Activated naive CD4-positive, alpha-beta T cell treated with anti-CD3 and anti-CD28 coated beads, Interleukin-2, amount 10 ng/mL, durations not matched to agents 7 days and 5 days (primary cell): ENCODE results near the gene TSPEAR.
"Not testable (repeated sequence)": the region's sequence is repeated elsewhere in the genome, so short reads cannot be mapped to it uniquely, and the experiment has no call there.

ENCODE experiments used
- CTCF ChIA-PET: fragments of 350-600 bp; sonication (Branson Sonifier 250); formaldehyde crosslinking; loops from one replicate; lab custom pipeline; 2021; ENCODE audit warnings: antibody characterized with exemption; lab: Charles Lee
- DNase-seq: peaks from one replicate; pipeline ENCODE4 v3.0.0-alpha.2; 2020
- H3K27ac Mint-ChIP-seq: one replicate; pipeline ENCODE4 v1.8.0; 2021; ENCODE audit warnings: mild to moderate bottlenecking, moderate library complexity, mixed read lengths
- H3K27me3 Mint-ChIP-seq: one replicate; pipeline ENCODE4 v1.8.0; 2021; ENCODE audit warnings: mild to moderate bottlenecking, mixed read lengths
- H3K36me3 Mint-ChIP-seq: one replicate; pipeline ENCODE4 v1.8.0; 2021; ENCODE audit warnings: mixed read lengths
- H3K4me1 Mint-ChIP-seq: one replicate; pipeline ENCODE4 v1.8.0; 2021; ENCODE audit warnings: mixed read lengths
- H3K4me3 Mint-ChIP-seq: one replicate; pipeline ENCODE4 v1.8.0; 2021; ENCODE audit warnings: mild to moderate bottlenecking, moderate library complexity, mixed read lengths
- H3K9me3 Mint-ChIP-seq: one replicate; pipeline ENCODE4 v1.8.0; 2021; ENCODE audit warnings: mixed read lengths

Gene TSPEAR

GRCh38 chr21:44574457-44575306 is 136.7 kb downstream of the TSPEAR start:
- Mint-ChIP-seq H3K27me3 (peaks cover 37% of the 10 kb centered on the region), H3K27ac (no peak overlapping the region), H3K4me1 (no peaks in the 10 kb centered on the region), H3K4me3 (no peak overlapping the region), H3K36me3 (peaks cover 9% of the 10 kb centered on the region), H3K9me3 (peaks cover 24% of the 10 kb centered on the region)
- CTCF ChIA-PET: interaction anchor here (0.7 to 1.0 kb wide), 3 partner anchors 38 to 157 kb away, joined by 3 read pairs; no protein-coding TSS in a partner anchor
- DNase-seq: no peak

- Mint-ChIP-seq H3K27me3 (peaks cover 34% of the 10 kb centered on the region), H3K9me3 (peaks cover 23% of the 10 kb centered on the region)
- not testable (repeated sequence) for H3K4me3 Mint-ChIP-seq, H3K27ac Mint-ChIP-seq, H3K4me1 Mint-ChIP-seq, H3K36me3 Mint-ChIP-seq, DNase-seq
- CTCF ChIA-PET: interaction anchor here (0.7 to 1.0 kb wide), 2 partner anchors 38 to 158 kb away, joined by 3 read pairs; no protein-coding TSS in a partner anchor
These were observed 137.5 kb downstream of the TSPEAR start, which contains the start of gene KRTAP10-4 for GRCh38 chr21:44573630-44574456. Gene KRTAP10-4 (plus strand): TSS chr21:44573729. CDS start chr21:44573759, 30 bp downstream.

DNA sequence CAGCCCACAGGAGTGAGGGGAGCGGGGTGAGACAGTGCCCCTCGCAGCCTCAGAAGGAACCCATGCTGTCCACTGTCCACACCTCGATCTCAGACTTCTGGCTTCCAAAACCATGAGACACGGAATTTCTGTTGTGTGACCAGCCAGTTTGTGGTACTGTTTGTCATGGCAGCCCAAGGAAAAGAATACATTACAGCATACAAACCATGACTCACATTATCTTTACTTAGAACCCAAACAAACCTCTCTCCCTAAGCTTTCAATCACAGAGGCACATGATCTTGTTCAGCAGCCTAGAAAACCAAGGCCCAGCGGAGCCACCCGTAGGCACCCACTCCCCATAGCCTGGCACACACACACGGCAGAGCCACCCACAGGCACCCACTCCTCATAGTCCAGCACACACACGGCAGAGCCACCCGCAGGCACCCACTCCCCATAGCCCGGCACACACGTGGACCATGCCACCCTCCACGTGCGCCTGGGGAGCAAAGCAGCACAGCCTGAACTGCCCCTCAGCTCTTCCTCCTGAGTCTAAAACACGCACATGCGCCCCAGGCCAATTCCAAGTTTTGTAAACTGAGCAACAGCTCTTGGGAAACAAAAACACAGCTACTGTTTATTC is 138.3 kb downstream of the TSPEAR start:
- Mint-ChIP-seq H3K4me1 (no peaks in the 10 kb centered on the region), H3K36me3 (peaks cover 8% of the 10 kb centered on the region), H3K27ac (no peak overlapping the region), H3K9me3 (peaks cover 20% of the 10 kb centered on the region), H3K4me3 (no peak overlapping the region), H3K27me3 (peaks cover 38% of the 10 kb centered on the region)
- CTCF ChIA-PET: no interaction called here
- DNase-seq: no peak

GRCh38 chr21:44571844-44572782 is 139.3 kb downstream of the TSPEAR start:
- Mint-ChIP-seq H3K27ac (no peak overlapping the region), H3K36me3 (peaks cover 3% of the 10 kb centered on the region), H3K4me1 (no peaks in the 10 kb centered on the region), H3K27me3 (peaks cover 44% of the 10 kb centered on the region), H3K4me3 (no peak overlapping the region), H3K9me3 (peaks cover 10% of the 10 kb centered on the region)
- CTCF ChIA-PET: no interaction called here
- DNase-seq: no peak

GRCh38 chr21:44571296-44571695 is 140.1 kb downstream of the TSPEAR start:
- CTCF ChIA-PET: no interaction called here
- no peak overlapping the region for H3K4me3 Mint-ChIP-seq
- peaks cover 44% of the 10 kb centered on the region for H3K27me3 Mint-ChIP-seq
- no peaks in the 10 kb centered on the region for H3K4me1 Mint-ChIP-seq
- DNase-seq: no peak
- H3K9me3 Mint-ChIP-seq: peaks cover 3% of the 10 kb centered on the region
- peaks cover 1% of the 10 kb centered on the region for H3K36me3 Mint-ChIP-seq
- H3K27ac Mint-ChIP-seq: no peak overlapping the region

GRCh38 chr21:44569861-44570517 is 141.4 kb downstream of the TSPEAR start:
- Mint-ChIP-seq H3K27me3 (peaks cover 42% of the 10 kb centered on the region), H3K27ac (no peak overlapping the region), H3K4me3 (no peak overlapping the region), H3K9me3 (no peaks in the 10 kb centered on the region), H3K36me3 (peaks cover 1% of the 10 kb centered on the region), H3K4me1 (peaks cover 6% of the 10 kb centered on the region)
- DNase-seq: no peak
- CTCF ChIA-PET: no interaction called here

DNA sequence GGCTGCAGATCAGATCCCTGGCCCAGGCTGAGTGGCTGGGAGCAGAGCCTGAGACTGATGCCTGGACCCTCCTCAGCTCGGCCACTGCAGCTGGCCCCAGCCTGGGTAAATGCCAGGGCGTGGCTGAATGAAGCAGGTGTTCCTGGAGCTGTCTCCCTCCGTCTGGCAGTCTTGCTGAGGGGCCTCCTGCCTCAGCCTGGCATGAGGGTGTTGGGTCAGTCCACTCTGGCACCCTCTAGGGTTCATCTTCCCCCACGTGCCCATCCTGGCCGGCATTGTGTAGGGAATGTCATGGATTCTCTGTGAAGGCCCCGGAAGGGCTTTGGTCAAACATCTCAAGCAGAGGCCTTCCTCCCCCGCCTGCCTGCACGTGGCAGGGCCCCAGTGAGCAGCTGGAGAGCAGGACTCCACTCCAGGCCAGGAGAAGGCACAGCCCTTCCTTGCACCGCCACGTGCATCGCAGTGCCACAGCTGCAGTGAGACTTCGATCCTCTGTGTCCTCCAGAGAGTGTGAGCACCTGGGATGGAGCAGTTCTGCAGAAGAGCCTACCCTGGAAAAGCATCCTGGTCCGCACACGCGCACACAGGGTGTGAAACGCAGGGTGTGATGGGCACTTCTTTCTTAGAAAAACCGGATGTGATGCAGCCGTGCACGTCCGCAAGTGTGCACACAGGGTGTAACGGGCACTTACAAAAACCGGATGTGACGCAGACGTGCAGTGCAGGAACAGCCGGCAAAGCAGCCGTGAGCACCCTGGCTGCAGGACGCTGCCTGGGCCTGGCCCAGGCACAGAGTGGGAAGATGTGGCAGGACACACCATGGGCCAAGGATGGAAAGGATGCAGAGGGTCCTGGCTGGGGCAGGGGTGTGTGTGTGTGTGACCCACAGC is 142.5 kb downstream of the TSPEAR start:
- Mint-ChIP-seq H3K9me3 (no peaks in the 10 kb centered on the region), H3K4me3 (no peak overlapping the region), H3K36me3 (peaks cover 1% of the 10 kb centered on the region), H3K27ac (peak overlapping the region; percentile 58), H3K4me1 (peaks cover 14% of the 10 kb centered on the region), H3K27me3 (peaks cover 31% of the 10 kb centered on the region)
- CTCF ChIA-PET: no interaction called here
- no peak for DNase-seq

DNA sequence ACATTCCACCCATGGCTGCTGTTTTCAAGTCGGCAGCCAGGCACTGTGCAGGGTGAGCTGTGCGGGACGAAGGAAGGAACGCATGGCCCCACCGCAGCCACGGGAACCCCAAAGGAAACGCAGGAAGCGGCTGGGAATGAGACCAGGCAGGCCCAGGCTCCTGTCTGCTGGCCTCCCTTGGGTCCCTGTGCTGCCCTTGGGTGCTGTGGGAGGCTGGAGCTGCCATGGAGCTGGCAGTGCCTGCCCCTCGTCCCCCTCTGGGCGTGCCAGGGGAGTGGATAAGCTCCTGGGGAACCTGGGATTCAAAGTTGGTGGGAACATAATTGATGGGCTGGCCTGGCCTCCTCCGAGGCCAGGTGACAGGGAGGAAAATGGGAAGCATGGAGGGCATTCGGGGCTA is 143.1 kb downstream of the TSPEAR start:
- DNase-seq: no peak
- CTCF ChIA-PET: no interaction called here
- Mint-ChIP-seq H3K4me1 (peaks cover 14% of the 10 kb centered on the region), H3K4me3 (no peak overlapping the region), H3K9me3 (peaks cover 1% of the 10 kb centered on the region), H3K27me3 (peaks cover 25% of the 10 kb centered on the region), H3K36me3 (peaks cover 2% of the 10 kb centered on the region), H3K27ac (no peak overlapping the region)

DNA sequence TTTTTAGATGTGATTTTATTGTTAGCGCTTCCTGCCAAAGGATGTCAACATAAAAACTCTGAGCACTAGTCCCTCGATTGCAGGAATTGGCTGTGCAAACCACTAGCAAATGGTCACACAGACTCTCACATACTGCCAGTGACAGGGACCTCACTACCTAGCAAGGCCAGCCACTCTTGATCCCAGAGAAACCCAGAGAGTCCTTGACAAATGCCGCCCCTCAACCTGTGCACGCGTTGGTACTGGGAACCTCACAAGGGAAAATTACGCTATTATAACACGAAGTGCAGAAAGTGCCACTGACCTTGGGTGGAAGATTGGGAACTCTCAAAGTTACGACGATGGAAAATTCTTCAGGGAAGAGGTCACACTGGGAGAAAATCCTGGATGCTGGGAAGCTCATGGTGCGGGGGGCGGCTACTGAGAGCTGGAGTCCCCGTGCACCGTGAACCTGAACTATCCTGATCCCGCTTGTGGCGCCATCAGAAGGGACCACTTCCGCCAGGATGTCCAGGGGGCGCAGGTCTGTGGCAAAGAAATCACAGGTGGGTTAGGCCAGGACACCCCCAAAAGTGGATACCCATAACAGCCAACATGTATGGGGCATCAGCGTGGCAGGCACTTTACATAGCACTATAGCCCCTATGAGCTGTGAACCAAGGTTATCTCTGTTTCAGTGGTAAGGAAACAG is 143.7 kb downstream of the TSPEAR start:
- H3K27ac Mint-ChIP-seq: no peak overlapping the region
- no peak overlapping the region for H3K4me3 Mint-ChIP-seq
- H3K9me3 Mint-ChIP-seq: peaks cover 3% of the 10 kb centered on the region
- H3K4me1 Mint-ChIP-seq: peaks cover 14% of the 10 kb centered on the region
- DNase-seq: no peak
- CTCF ChIA-PET: no interaction called here
- peaks cover 20% of the 10 kb centered on the region for H3K27me3 Mint-ChIP-seq
- peaks cover 3% of the 10 kb centered on the region for H3K36me3 Mint-ChIP-seq

GRCh38 chr21:44566403-44566802 is 145.0 kb downstream of the TSPEAR start:
- H3K36me3 Mint-ChIP-seq: peaks cover 11% of the 10 kb centered on the region
- no peak for DNase-seq
- H3K9me3 Mint-ChIP-seq: peaks cover 12% of the 10 kb centered on the region
- no peak overlapping the region for H3K4me3 Mint-ChIP-seq
- H3K27me3 Mint-ChIP-seq: peaks cover 13% of the 10 kb centered on the region
- H3K4me1 Mint-ChIP-seq: peaks cover 14% of the 10 kb centered on the region
- CTCF ChIA-PET: no interaction called here
- H3K27ac Mint-ChIP-seq: no peak overlapping the region

DNA sequence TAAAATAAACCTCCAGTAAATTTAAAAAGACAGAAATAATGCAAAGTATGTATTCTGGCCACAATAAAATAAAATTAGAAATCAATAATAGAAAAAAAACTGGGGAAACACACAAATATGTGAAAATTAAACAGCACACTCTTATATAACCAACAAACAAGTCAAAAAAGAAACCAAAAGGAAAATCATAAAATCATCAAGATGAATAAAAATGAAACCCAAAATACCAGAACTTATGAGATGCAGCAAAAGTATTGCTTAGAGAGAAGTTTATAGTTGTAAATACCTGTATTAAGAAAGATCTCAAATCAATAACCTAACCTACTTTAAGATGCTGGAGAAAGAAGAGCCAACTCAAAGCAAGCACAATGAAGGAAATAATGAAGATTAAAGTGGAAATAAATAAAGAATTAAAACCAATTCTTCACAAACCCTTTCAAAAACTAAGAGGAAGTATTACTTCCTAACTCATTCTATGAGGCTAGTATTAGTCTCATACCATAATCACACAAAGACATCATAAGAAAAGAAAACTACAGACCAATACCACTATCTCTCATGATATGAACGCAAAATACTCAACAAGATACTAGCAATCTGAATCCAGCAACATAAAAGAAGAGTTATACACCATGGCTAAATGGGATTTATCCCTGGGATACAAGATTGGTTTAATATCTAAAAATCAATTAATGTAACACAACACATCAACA is 146.3 kb downstream of the TSPEAR start:
- Mint-ChIP-seq H3K36me3 (peaks cover 14% of the 10 kb centered on the region), H3K4me3 (no peak overlapping the region), H3K4me1 (peaks cover 14% of the 10 kb centered on the region), H3K9me3 (peaks cover 18% of the 10 kb centered on the region), H3K27me3 (peaks cover 13% of the 10 kb centered on the region), H3K27ac (peak overlapping the region; percentile 88)
- no peak for DNase-seq
- CTCF ChIA-PET: no interaction called here
